Liver (tissue), 3 donors: ENCODE data around the gene RNF141.

ENCODE experiments used
- ATF3 ChIP-seq: IDR thresholded peaks from 2 replicates; pipeline ENCODE4 v1.6.1; 2016; ENCODE audit warnings: antibody characterized with exemption
- CTCF ChIP-seq: fragments of 150-350 bp; IDR thresholded peaks from 2 replicates; pipeline ENCODE4 v1.5.1; 2017; ENCODE audit warnings: improper control_type of control experiment, low read depth, low read length; ENCODE audit not compliant: missing input control
- SP1 ChIP-seq: IDR thresholded peaks from 2 replicates; pipeline ENCODE4 v1.6.1; 2018; ENCODE audit warnings: antibody characterized with exemption, mild to moderate bottlenecking
- donor health status: healthy.
- donor health status: healthy.

GRCh38 chr11:10565493-10565892 lies 24.5 kb upstream of the RNF141 start:
- TF ChIP-seq CTCF (no peak), SP1 (no peak), ATF3 (no peak)
